Activated CD8-positive, alpha-beta memory T cell treated with anti-CD3 and anti-CD28 coated beads, Interleukin-2, amount 50 U/mL, for 48 hours (primary cell): Measurements from ENCODE around the gene CXCR4.

Experiments
- DNase-seq: peaks from one replicate; pipeline ENCODE4 v3.0.0-alpha.2; 2020

Gene CXCR4

GRCh38 chr2:136131484-136131960 lies 13.6 kb upstream of the CXCR4 start:
- DNase-seq = no peak

- no peak for DNase-seq
Measured at GRCh38 chr2:136130511-136130910, 12.6 kb upstream of the CXCR4 start.

- no peak for DNase-seq
Measured at GRCh38 chr2:136130045-136130444, 12.1 kb upstream of the CXCR4 start.

GRCh38 chr2:136129601-136130000 lies 11.7 kb upstream of the CXCR4 start:
- DNase-seq = no peak

GRCh38 chr2:136128905-136129304 lies 11.0 kb upstream of the CXCR4 start:
- DNase-seq = no peak

- no peak for DNase-seq
Measured at GRCh38 chr2:136128366-136128765, 10.4 kb upstream of the CXCR4 start.

GRCh38 chr2:136127356-136127755 lies 9.4 kb upstream of the CXCR4 start:
- DNase-seq = no peak

- DNase-seq = no peak
Measured at GRCh38 chr2:136126421-136126926, 8.5 kb upstream of the CXCR4 start.

- DNase-seq = no peak
Measured at GRCh38 chr2:136126021-136126420, 8.1 kb upstream of the CXCR4 start.

- no peak for DNase-seq
Measured at GRCh38 chr2:136125236-136125635, 7.3 kb upstream of the CXCR4 start.

- DNase-seq = no peak
Measured at GRCh38 chr2:136124805-136125204, 6.9 kb upstream of the CXCR4 start.

GRCh38 chr2:136122661-136123060 lies 4.7 kb upstream of the CXCR4 start:
- no peak for DNase-seq

GRCh38 chr2:136121204-136121910 lies 3.4 kb upstream of the CXCR4 start:
- DNase-seq = no peak

GRCh38 chr2:136119717-136120675 lies 2.0 kb upstream of the CXCR4 start:
- DNase-seq = no peak

- DNase-seq = peak; percentile 88
Measured at GRCh38 chr2:136118819-136119716, 1.1 kb upstream of the CXCR4 start.

- DNase-seq = peak; percentile 80
Measured at GRCh38 chr2:136117391-136117841, 533 bp downstream of the CXCR4 start.

GRCh38 chr2:136116813-136117390 lies 1.0 kb downstream of the CXCR4 start:
- peak; percentile 81 for DNase-seq

GRCh38 chr2:136116151-136116812 lies 1.7 kb downstream of the CXCR4 start:
- peak; percentile 77 for DNase-seq

- no peak for DNase-seq
Measured at GRCh38 chr2:136115183-136115761, 2.7 kb downstream of the CXCR4 start.

- DNase-seq = no peak
Measured at GRCh38 chr2:136114382-136114781, 3.6 kb downstream of the CXCR4 start.
